GM12872 (cell line): ENCODE results near the gene SNTA1.

Experiments used
- CTCF ChIP-seq: IDR thresholded peaks from 3 replicates; pipeline ENCODE4 v1.5.1; 2011; ENCODE audit warnings: low read depth, mild to moderate bottlenecking, low read length, moderate library complexity; ENCODE audit not compliant: insufficient read depth

The SNTA1 gene

DNA sequence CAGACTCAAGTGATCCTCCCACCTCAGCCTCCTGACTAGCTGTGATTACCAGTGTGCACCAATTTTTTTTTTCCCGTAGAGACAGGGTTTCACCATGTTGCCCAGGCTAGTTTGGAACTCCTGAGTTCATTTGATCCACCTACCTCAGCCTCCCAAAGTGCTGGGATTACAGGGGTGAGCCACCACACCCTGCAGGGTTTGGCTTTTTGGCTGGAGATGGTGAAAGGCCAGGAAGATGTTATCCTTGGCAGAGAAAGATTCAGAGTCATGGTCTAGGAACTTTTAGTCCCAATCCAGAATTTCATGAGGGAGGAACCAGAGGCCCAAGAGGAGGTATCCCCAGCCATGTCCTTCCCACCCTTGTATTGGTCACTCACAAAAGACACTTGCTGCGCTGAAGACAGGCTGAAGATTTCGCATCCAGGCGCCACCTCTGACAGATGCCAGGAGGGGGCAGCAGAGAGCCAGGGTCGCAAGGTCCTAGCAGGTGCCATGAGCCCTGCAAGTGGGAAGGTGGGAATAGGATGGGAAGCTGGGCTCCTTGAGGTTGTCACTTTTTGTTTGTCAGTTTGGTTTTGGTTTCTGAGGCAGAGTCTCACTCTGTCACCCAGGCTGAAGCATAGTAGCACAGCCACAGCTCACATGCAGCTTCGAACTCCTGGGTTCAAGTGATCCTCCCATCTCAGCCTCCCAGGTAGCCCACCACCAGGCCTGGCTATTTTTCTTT is 13.5 kb upstream of the SNTA1 start:
- peak; percentile 97 for TF ChIP-seq CTCF

GRCh38 chr20:33450867-33451266 is 7.3 kb upstream of the SNTA1 start:
- TF ChIP-seq CTCF = no peak

DNA sequence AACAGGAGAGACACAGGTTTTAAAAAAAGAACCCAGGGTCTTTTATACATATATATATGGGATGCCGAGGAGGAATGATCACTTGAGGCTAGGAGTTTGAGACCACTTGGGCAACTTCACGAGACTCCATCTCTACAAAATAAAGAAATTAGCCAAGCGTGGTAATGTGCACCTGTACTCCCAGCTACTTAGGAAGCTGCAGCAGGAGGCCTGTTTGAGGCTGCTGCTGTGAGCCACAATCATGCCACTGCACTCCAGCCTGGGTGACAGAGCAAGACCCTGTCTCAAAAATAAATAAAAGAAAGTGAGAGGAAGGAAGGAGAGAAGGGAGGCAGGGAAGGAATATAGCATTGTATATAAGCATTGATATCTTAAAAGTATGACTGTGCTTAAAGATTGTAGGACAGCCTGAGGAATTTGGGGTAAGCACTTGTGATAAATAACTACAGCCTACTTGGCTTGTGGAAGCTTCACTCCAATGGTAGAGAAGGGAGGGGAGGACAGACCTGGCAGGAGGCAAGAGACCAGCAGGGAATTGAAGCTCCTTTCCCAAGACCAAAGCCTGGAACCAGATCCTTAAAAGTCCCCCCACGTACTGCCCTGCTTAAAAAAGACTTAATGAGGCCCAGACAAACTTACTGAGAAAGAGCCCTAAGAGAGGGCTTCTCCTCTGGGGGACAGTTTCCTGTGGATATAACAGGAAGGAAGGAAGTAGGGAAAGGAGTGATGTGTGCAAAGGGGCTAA is 2.5 kb upstream of the SNTA1 start:
- TF ChIP-seq CTCF = no peak

GRCh38 chr20:33444797-33445560 is 1.4 kb upstream of the SNTA1 start:
- peak; percentile 50; the same call in 2 of the 3 replicates for TF ChIP-seq CTCF

DNA sequence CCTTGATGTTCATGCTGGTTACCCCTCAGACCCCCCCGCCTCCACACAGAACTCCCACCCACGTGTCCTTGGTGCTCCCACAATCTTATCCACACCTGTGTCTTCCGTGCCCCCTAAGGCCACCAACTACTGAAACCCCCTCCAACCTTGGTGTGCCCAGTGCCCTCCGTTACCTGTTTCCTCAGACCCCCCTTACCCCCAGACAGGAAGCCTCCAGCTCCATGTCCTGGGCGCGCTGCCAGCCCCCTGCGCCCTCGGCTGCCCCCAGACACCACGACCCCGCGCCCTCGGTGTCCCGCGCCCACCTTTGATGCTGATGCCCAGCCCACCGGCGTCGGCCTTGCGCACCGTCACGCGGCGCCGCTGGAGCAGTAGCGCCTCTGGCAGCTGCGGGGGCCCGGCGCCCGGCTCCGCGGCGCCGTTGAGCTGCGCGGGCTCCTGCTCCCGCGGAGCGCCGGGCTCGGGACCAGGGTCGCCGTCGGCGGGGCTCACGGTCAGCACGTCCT is 504 bp downstream of the SNTA1 start:
- TF ChIP-seq CTCF = no peak

GRCh38 chr20:33442136-33443005 is 1.2 kb downstream of the SNTA1 start:
- no peak for TF ChIP-seq CTCF
